NCI-H1105 treated with DMSO at 0.1 percent for 48 hours (cell line): ENCODE results near the gene CCDC70.

ENCODE experiments used
- DNase-seq: peaks from one replicate; lab custom pipeline; 2025; lab: John Stamatoyannopoulos, UW

The CCDC70 gene

DNA sequence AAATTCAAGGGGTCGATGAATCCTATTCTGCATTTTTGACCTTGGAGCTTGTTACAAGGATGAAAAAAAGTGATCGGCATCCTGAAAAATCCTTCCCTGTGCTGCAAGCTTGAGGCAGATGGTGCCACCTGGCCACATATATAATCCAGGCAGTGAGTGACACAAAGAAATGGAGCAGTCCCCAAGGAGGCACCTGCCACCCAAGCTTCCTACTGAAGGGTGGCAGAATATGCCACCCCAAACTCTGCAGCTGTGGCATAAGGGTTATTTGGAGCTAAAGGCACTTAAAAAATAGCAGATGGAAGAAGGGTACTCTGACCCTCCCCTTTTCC is 32.2 kb upstream of the CCDC70 start:
- DNase-seq: no peak

DNA sequence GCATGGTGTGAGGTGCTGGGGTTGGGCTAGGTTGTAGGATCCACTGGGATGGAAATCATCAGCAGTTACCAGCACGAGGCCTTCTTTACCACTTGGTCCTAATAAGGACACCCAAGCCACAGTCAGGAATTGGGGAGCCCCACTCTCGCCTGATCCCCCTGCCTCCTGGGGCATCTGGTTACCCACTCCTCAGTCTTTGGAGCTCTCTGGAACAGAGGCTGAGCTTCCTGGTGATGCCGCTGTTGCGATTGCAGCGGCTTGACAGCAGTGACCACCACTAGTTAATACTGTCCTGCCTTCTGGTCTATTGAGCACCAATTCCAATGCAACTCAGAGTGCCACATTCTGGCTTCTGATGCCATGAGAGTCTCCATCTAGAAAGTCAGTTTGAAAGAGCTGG is 30.2 kb upstream of the CCDC70 start:
- no peak for DNase-seq

DNA sequence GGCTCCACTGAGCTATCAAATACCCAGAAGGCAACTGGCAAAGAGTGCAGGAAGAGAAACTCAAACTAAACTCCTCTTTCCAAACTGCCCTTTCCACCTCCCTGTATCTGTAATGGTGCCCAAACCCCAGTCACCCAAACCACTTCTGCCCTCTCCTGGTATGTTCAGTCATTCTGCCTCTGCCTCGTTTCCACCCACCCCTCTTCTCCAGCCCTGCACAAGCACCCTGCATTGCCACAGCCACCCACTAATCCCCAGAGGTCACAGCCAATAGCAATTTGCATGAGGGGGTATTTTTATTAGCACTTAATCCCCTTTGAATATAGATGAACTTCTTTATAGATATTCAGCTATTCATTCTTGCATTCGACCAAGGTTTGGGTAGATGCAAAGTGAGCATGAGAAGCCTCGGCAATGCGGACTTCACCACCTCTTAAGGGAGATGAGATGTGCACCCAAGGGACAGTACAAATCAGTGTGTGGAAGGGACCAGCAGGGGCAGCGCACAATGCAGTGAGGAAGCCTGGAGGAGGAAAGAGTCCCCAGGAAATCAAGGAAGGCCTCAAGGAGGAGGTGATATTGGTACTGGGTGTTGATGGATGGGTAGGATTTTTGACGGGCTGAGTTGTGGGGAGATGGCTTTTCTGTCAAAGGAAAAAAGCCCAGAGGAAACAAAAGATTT is 29.2 kb upstream of the CCDC70 start:
- no peak for DNase-seq

DNA sequence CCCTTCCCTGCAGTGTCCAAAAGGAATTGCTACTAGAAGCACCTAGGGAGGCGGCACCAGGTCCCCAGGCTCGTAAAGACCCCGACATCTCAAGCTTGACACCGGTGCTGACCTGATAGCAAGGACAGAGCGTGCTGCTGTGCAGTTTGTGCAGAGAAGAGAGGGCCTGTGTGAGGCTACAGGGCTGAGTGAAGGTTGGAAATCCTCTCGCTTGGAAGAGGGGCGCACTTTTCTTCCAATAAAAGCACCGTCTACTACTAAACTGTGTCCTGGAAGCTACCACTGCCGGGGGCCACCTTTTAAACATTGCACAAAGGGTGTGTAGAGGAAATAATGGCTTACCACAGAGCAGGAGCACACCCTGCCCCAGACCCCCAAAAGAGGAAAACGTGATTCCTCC is 27.8 kb upstream of the CCDC70 start:
- DNase-seq: no peak

DNA sequence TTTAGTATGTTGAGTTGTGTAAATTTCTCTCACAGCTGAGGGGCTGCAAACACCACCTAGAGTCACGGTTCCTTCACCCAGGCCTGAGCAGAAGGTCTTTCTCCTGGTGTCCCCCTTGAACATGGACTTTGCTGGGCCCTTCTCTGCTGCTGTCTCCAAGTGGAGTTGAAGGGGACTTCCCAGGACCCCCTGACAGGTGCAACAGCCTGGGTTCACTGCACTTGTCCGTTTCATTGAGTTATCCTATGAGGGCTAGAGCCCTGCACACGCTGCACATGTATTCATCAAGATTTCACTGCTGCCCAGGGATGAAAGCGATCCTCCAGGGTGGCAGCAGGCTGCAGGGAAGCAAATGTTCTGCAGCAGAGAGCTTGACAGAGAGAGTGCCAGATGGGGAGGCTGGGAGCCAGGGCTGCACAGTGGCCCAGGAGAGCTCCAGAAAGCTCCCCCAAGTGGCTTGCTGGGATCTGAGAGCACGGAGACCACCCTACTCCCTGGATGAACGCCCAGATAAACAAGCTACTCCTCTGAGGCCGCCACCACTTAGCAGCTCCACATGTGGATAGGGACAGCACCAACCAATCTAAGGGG is 27.1 kb upstream of the CCDC70 start:
- no peak for DNase-seq

DNA sequence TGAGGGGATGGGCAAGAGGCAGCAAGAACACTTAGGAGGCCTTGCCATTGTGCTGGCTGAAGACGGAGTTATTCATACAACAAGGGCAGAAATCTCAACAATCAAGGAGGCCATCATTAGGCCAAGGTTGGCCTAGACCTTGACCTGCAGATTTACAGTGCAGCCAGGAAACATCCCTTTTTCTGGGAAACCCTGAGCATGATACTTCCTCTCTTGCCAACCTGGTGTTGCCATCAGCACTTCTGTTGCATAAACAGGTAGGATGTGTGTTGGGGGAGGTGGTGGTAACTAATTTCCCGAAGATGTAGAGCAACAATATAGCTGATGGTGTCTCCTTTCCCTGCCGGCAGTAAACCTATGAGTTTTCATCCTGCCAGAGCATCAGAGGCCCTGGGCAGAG is 24.8 kb upstream of the CCDC70 start:
- no peak for DNase-seq

DNA sequence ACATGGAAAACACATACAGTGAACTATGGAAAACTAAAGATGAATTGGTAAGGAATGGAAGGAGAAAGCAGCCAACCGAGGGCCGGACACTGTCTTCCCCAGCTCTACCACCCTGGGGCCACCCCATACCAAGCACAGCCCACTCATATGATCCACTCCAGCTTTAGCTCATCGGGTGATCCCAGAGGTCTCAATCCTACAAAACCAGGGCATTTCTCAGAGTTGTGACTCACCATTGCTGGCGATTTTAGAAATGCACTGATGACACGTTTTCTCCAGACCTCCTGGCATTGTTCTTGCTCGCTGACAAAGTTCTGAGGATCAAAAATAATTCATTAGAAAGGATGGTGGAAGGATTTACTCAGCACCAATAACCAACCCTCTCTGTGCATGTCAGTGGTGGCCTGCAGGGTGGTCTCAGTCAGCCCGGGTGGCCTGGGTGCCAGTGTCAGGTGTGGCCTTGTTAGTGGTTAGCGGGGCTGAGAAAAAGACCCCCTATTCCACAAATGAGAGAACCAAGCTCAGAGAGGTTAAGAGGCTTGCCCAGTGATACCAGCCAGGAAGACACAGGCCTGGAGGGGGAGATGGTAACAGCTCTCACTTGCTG is 23.4 kb upstream of the CCDC70 start:
- DNase-seq: no peak

DNA sequence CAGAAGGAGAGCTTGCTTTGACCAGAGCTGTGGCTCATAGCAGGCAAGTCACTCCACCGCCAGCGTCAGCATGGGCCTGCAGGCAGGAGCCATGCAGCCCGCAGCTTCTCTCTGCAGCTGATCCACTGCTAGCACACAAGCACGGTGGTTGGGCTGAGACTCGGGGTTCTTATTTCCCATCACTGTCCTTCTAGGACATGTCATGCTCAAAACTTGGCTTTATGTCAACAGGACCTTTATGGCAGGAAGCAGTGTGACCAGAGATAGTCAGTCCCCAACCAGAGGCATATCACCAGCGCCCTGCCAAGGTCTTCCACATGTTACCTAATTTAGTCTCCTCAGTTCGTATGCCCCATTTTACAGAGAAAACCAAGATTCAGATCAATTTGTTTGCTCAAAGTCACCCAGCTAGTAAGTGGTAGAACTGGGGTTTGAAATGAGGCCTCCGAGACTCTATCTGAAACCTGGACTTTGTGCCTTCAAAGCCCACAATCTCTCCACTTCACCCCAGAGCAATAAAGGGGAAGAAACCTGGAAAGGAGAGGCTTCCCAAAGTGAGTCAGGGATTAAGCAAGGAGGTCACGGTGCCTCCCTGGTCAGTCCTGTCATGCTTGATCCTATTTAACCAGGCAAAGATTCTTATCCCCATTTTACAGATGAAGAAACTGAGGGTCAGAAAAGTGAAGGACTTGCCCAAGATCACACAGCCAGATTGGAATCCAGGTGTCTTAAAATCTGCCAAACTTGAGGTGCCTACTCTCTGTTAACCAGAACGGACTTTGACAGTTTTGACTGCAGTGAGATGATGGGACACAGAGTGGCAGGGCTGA is 21.8 kb upstream of the CCDC70 start:
- DNase-seq: no peak

DNA sequence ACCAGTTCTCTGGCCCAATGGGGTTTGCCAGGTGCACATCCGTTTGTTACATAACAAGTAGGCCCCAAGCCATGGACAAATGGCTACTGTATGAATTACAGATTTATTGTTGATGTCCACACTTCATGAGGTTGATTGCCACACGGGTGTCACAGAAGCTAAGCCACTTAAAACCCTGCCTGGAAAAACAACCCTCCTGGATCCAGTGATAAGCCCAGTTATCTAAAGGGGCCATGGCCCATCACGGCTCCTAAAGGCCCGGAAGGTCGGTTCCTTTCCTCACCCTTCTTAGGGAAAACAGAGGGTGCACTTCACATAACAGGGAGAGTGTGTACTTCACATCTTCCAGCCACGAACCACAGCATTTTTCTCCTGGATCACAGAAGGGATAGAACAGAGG is 20.9 kb upstream of the CCDC70 start:
- no peak for DNase-seq

DNA sequence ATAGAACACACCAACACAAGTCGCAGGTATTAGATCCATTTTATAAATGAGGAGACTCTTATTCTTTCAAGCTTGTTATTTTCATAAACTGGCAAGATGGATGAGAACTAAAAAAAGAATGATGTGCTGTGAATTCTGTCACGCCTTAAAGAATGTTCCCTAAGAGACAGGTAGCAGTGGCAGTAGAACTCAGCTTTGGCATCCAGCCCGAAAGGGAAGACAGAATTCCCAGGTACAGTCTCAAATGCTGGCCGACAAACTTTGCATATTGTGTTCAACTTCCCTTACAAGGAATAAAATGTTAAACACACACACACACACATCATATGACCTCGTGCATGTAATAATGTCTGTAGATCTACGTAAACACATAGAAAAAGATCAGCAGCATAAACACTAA is 20.0 kb upstream of the CCDC70 start:
- no peak for DNase-seq

DNA sequence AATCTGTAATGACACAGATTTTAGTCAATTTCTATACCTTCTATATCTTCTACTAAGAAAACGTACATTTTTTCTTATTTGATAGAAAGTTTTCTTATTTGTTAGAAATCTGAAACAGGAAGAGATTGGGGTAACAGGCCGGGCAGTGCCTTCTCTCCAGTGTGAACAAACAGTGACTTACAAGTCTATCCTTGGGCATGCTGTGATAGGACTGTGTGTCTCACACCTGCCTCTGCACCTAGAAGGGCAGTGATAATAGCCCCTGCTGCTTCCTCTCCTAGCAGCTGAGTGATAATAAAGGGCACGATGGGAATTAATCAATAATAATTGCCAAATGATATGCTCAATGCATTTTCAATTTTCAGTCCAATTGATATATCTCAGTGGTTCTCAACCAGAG is 18.2 kb upstream of the CCDC70 start:
- no peak for DNase-seq

DNA sequence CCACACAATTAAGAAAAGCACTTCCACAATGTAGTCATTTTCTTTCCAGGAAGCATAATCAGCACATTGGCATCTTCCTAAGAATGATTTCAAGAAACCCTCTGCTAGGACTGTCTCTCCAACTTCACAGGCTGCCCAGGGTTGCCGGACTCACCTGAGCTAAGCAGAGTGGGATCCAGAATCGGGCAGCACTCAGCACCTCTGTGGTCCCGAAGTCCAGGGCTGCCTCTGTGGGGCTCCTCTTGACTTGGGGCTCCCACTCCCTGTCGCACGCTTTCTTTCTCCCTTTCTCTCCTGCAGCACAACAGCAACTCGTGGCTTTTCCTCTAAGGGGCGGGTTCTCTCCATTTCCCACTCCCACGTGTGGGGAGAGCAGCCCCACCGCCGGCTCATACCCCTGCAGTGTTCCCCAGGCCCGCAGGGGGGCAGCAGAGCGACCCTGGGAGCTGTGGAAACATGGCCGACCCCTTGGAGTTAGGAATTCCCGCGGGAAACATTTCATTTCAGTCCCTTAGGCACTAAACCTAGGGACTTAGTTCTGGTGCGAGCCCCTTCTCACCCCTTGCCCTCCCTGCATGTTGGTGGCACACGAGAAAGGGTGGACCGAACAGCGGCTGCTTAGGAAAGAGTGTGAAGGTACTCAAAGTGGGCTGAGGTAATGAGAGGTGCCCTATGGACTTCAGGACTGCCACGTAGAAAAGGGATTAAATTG is 16.8 kb upstream of the CCDC70 start, which contains the start of gene TMEM272:
Gene TMEM272 (minus strand): TSS at position 316 of the 712 bp plus-strand sequence. CDS start 6,647 bp downstream, outside the sequence.
- DNase-seq: no peak

DNA sequence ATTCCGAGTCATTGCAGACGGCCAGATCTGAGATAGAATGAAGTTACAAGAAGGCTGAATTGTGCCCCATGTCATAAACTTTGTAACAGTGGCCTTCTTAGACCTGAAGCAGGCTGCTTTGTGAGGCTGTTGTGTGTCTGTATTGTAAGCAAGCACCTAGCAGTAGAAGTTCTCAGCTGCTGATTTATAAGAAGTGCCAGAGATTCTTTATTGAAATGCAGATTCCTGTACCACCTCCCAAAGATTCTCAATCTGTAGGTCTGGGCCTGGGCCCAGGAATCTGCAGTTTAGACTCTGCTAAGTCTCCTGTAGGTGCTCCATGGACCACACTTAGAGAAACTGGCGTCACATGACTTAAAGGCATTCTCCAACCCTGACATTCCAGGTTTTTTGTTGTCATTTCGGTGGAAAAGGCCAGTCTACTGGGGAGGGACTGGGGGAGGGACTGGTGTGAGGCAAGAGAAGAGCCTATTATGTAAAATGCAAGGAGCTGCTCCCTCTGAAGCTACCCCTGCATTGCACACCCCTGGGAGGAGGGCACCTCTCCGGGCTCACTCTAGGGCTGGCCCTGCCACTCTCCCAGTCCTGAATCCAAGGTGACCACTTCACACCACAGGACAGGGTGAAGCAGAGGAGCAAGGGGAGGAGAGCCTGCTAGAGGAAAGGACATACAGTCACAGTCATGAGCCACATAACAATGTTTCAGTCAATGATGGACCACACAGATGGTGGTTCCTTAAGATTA is 16.0 kb upstream of the CCDC70 start:
- no peak for DNase-seq

DNA sequence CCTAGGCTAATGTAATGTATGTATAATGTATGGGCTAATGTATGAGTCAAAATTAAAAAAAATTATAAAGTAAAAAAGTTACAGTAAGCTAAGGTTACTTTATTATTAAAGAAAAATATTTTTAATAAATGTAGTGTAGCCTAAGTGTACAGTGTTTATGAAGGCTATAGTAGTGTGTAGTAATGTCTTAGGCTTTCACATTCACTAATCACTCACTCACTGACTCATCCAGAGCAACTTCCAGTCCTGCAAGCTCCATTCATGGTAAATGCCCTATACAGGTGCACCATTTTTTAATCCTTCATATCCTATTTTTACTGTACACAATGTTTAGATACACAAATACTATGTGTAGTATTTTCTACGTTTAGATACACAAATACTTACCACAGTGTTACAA is 15.0 kb upstream of the CCDC70 start:
- no peak for DNase-seq

DNA sequence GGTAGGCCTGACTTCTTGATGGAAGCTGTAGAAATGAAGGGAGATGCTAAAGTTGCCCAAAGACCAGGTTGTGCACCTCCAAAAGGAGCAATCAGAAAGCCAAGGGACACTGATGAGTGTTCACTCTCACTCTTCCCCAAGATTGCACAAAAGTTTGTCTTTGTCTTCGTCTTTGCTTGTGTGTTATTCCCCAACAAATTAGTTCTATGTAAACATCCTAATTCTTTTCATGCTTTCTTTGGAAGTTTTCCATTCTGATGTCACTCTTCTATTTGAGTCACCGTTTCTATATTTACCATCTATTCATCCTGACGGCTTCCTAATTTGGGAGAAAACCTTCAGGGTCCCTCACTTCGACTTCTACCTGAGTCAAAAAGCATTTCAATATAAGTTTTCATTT is 13.1 kb upstream of the CCDC70 start:
- no peak for DNase-seq

DNA sequence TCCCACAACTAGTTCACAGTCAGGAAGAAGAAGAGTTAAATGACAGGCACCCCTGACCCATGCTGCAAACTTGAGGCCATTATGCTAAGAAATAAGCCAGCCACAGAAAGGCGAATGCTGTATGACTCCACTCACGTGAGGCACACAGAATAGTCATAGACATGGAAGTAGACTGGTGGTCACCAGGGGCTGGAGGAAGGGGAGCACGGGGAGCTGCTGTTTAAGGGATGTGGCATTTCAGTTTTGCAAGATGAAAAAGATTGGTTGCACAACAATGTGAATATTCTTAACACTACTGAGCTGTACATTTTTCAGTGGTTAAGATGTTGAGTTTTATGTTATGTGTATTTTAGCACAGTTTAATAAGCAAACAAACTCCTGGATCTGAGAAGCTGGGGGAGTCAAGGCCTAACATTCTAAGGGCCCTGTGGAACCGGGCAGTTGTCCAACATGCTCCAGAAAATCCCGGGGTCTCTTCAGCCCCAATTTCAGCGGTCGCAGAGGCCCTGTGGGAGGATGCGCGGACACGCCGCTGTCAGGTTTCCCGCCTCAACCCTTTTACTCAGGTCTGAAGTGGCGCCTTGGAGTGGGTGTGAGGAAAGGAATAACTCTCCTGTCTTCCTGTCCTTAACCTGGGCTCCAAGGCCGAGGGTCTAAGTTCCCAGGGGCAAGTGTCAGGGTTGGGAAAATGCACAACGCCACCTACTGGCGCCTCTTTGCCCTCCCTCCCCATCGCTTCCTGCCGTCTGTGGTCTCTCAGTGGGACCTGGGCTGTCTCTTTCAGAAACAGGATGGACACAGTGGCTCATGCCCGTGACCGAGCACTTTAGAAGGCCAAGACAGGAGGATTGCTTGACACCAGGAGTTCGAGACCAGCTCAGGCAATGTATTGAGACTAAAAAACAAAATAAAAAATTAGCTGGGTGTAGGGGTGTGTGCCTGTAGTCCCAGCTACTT is 12.3 kb upstream of the CCDC70 start:
- DNase-seq: no peak

DNA sequence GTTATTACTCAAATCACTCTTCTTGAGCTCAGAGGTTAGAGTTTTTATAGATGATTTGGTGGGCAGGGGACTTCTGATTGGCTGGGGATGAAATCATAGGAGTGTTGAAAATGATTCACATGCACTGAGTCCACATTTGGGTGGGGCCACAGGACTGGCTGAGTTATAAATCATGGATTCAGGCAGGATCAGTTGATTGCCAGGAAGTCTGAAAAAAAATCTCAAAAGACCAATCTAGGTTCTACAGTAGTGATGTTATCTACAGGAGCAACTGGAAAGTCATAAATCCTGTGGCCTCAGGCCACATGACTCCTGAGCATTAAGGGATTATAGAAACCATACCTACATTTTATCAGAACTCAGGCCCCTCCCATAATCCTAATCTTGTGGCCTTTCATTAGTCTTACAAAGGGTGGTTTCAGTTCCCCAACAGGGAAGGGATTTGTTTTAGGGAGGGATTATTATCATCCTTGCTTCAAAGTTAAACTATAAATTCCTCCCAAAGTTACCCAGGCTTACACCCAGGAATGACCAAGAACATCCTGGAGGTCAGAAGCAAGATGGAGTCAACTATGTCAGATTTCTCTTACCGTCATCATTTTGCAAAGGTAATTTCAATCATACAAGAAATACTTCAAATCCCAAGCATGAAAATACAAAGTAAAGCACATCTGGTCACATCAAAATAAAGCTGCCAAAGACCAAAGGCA is 5.6 kb upstream of the CCDC70 start:
- DNase-seq: no peak

DNA sequence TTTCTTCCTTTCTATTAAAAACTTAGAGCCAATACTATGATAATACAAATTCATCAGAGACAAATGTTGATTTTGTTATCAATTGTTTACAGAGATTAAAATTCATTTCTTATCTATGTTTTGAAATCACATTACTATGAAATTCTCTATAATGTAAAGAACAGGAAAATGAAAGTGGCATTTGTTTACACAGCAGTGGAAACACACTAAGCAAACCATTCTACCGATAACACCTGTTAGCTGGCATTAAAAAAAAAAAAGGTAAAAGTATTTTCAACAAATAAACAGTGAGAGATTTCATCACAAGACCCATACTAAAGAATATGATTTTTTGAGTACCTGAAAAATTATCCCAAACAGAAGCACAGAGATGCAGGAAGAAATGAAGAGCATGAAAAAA is 4.8 kb upstream of the CCDC70 start:
- DNase-seq: peak; percentile 14

DNA sequence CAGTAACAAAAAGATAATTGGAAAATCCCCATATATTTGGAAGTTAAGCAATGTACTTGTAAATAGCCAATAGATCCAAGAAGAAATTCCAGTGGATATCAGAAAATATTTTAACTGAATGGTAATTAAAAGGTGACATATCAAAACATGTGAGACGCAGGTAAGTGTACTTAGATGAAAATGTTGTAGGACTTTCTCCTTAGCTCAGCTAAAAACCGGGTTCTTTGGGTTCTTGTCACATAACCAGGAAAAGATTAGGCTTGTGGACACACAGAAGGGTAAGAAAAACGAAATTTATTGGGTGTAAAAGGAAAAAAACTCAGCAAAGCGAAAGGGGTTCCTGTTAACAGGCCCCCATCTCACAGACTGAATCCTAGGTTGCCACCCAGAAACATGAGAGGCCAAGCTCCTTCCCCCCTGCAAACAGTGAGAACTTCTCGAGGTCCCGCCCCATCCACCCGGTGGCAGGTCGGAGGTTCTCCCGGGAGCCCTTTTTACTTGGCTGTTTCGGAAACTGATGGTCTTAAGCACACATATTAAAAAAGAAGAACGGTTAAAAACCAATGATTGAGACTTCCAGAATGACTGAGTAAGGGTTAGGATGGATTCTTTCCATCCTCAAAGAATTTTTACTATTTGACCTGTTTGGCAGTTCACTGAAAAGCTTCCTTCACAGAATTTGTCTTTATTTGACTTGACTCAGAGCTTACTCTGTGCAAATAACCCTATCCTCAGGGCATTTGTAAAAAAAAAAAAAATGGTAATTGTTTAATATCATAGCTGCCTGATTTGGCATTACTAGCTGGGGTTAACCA is 3.1 kb upstream of the CCDC70 start:
- no peak for DNase-seq
